Adrenal gland (tissue), 5 donors: ENCODE data around the gene LTC4S.

Experiments used
- POLR2A ChIP-seq, 2 donors: fragments of 450-650 bp; IDR thresholded peaks; one replicate each; pipeline ENCODE4 v1.6.1; 2017; ENCODE audit warnings: antibody characterized with exemption in 2 of 2, mild to moderate bottlenecking in 2 of 2, moderate library complexity in 1 of 2
- TF ChIP-seq, protein P1 (sequence below), 6 experiments: fragments of 450-650 bp in 4 of 6; fragments of 200-600 bp in 2 of 6; sonication (generic) in 1 of 6; IDR thresholded peaks; 1 replicate in 5 of 6; 2 replicates in 1 of 6; pipeline versions ENCODE4 v1.5.1 to v1.8.0; 2016 to 2021; ENCODE audit warnings: antibody characterized with exemption in 6 of 6, mild to moderate bottlenecking in 2 of 6, moderate library complexity in 1 of 6
- donor health status: DM: no; HTN: no; CAD: no.

DNA sequence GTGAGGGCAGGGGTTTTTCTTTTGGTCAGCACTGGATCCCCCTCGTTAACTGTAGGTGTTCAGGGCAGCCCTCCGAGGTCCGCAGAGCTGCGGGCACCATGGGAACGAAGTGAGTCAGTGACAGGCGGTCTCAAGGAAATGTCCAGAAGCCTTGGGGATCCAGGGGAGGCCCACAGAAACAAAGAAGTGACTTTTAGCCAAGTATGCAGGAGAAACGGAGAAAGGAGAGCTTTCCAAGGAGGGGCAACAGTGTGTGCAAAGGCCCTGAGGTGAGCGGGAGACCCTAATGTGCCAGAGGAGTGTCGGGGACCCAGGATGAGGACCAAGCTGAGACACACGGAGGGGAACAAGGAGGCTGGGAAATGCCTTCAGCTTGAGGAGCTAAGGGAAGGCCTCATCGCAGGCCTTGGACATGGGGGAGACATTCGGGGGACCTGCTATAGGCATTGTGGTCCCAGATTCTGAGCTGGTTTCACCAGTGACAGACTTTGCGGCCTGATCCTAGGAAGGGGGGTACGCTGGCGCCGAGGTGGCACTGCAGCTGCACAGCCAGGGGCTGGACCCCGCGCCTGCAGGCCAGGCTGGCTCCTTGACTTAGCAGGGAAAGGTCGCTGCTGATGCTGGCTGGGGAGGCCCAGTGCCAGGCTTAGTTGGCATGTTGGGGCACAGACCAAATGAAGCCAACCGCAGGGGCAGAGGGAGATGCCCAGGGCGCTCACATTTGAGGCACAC is 3.3 kb downstream of the LTC4S start:
- TF ChIP-seq, protein P1, sequence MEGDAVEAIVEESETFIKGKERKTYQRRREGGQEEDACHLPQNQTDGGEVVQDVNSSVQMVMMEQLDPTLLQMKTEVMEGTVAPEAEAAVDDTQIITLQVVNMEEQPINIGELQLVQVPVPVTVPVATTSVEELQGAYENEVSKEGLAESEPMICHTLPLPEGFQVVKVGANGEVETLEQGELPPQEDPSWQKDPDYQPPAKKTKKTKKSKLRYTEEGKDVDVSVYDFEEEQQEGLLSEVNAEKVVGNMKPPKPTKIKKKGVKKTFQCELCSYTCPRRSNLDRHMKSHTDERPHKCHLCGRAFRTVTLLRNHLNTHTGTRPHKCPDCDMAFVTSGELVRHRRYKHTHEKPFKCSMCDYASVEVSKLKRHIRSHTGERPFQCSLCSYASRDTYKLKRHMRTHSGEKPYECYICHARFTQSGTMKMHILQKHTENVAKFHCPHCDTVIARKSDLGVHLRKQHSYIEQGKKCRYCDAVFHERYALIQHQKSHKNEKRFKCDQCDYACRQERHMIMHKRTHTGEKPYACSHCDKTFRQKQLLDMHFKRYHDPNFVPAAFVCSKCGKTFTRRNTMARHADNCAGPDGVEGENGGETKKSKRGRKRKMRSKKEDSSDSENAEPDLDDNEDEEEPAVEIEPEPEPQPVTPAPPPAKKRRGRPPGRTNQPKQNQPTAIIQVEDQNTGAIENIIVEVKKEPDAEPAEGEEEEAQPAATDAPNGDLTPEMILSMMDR (IDR thresholded peaks at IDR 0.05) = no peak
- no peak for TF ChIP-seq POLR2A (IDR thresholded peaks at IDR 0.05)
